Right hindlimb (tissue), 1 donor: Measurements from ENCODE around the gene ISLR.

Experiments used
- DNase-seq: peaks from one replicate; pipeline ENCODE4 v3.0.0-alpha.2; 2018

The ISLR gene

GRCh38 chr15:74174219-74174957 is 878 bp downstream of the ISLR start:
- peak; percentile 96 for DNase-seq

- no peak for DNase-seq
Measured at GRCh38 chr15:74174958-74175253, 1.4 kb downstream of the ISLR start.

GRCh38 chr15:74175271-74176191 is 2.0 kb downstream of the ISLR start:
- DNase-seq = no peak

- DNase-seq = no peak
Measured at GRCh38 chr15:74176262-74177214, 3.0 kb downstream of the ISLR start.

- no peak for DNase-seq
Measured at GRCh38 chr15:74178326-74179100, 5.0 kb downstream of the ISLR start.

- peak; percentile 78 for DNase-seq
Measured at GRCh38 chr15:74179101-74179841, 5.8 kb downstream of the ISLR start.

- DNase-seq = peak; percentile 73
Measured at GRCh38 chr15:74179983-74180880, 6.7 kb downstream of the ISLR start.

GRCh38 chr15:74180881-74181602 is 7.5 kb downstream of the ISLR start:
- DNase-seq = peak; percentile 14

- peak; percentile 20 for DNase-seq
Measured at GRCh38 chr15:74182131-74182530, 8.6 kb downstream of the ISLR start.

- DNase-seq = peak; percentile 10
Measured at GRCh38 chr15:74184582-74185091, 11.1 kb downstream of the ISLR start.

- no peak for DNase-seq
Measured at GRCh38 chr15:74185710-74186348, 12.3 kb downstream of the ISLR start.

GRCh38 chr15:74188216-74188615 is 14.7 kb downstream of the ISLR start:
- DNase-seq = no peak

- no peak for DNase-seq
Measured at GRCh38 chr15:74191798-74192197, 18.3 kb downstream of the ISLR start.

GRCh38 chr15:74192751-74193150 is 19.2 kb downstream of the ISLR start:
- no peak for DNase-seq

- DNase-seq = no peak
Measured at GRCh38 chr15:74193299-74193718, 19.8 kb downstream of the ISLR start.

GRCh38 chr15:74193905-74194304 is 20.4 kb downstream of the ISLR start:
- DNase-seq = no peak

GRCh38 chr15:74194572-74195559 is 21.4 kb downstream of the ISLR start:
- no peak for DNase-seq

GRCh38 chr15:74196175-74196574 is 22.7 kb downstream of the ISLR start:
- DNase-seq = peak; percentile 59
